Breast epithelium (tissue), 3 donors: Measurements from ENCODE around the gene AP2A1.

Experiments
- CTCF ChIP-seq, 3 donors: fragments of 450-650 bp; IDR thresholded peaks; one replicate each; pipeline ENCODE4 v1.5.1; 2016 to 2017; ENCODE audit warnings: antibody characterized with exemption in 3 of 3, mild to moderate bottlenecking in 3 of 3, moderate library complexity in 3 of 3
- POLR2A ChIP-seq: fragments of 450-650 bp; IDR thresholded peaks from one replicate; pipeline ENCODE4 v1.6.1; 2016; ENCODE audit warnings: antibody characterized with exemption, mild to moderate bottlenecking, moderate library complexity
- POLR2AphosphoS5 ChIP-seq, 3 donors: sonication (generic); formaldehyde crosslinking; IDR thresholded peaks; one replicate each; pipeline ENCODE4 v1.6.1; 2017; ENCODE audit warnings: antibody characterized with exemption in 3 of 3

- no peak for TF ChIP-seq POLR2A
- TF ChIP-seq CTCF (IDR thresholded peaks at IDR 0.05) = no peak
- TF ChIP-seq POLR2AphosphoS5 (IDR thresholded peaks at IDR 0.05) = no peak
Measured at GRCh38 chr19:49761625-49762311, 5.0 kb upstream of the AP2A1 start.
